Measurements from ENCODE around the gene FLRT1. TPM values are rescaled to one million over a fixed set of nuclear protein-coding genes. Genes with fewer than 3 reads are reported as not detected.

Gene FLRT1
- total and polyA plus RNA-seq, 2 of the 13 experiments (the other 11 are each of a cell fraction or from before 2014, with no cell fraction given) = 0.02 to 0.08 TPM

DNA sequence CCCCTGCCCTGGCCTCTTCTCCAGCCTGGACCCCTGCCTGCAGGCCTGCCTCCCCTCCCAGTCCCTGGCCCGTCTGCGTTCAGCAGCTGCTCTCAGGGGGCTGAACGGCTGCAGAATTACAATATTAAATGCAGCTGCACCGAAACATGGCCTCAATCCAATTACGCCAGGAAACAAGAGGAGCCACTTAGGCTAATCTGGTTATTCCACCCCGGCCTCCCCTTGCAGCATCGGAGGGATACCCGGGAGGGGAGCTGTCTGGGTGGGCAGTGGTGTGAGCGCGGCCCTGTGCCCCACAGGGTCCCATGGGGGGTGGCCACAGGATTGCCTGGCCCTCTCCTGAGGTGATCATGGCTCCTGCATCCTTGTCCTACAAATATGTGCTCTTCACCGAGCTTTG, 42.6 kb downstream of the FLRT1 start:
- Histone ChIP-seq H3K4me1 (ENCODE audit: insufficient read depth, low read length) (no peaks in the 10 kb centered on the region), H3K9ac (ENCODE audit: insufficient read depth, low read depth, low read length) (no peak overlapping the region), H3K9me3 (ENCODE audit: low read length) (no peaks in the 10 kb centered on the region), H3K4me3 (replicated peaks in 1 of 3; ENCODE audit: insufficient read depth in 1 of 3, low read depth in 2 of 3, low read length in 3 of 3) (no peak overlapping the region), H2AFZ (ENCODE audit: low read length) (no peak overlapping the region), H3K4me2 (ENCODE audit: low read depth, low read length) (no peak overlapping the region), H3K36me3 (replicated peaks in 1 of 2; ENCODE audit: control insufficient read depth in 1 of 2, insufficient read depth in 2 of 2, low read length in 2 of 2) (no peaks in the 10 kb centered on the region), H4K20me1 (ENCODE audit: insufficient read depth, low read length) (peaks cover 20% of the 10 kb centered on the region; the same call in 1 of the 2 replicates), H3K27ac (ENCODE audit: extremely low read length, insufficient read depth, low read length) (no peak overlapping the region), H3K79me2 (ENCODE audit: insufficient read depth, low read length) (no peaks in the 10 kb centered on the region), H3K27me3 (ENCODE audit: control insufficient read depth in 1 of 2, insufficient read depth in 2 of 2, low read length in 2 of 2) (no peaks in the 10 kb centered on the region; a peak in 1 of 5 replicates)
- TF ChIP-seq ISL2 (CRISPR knock-in tag; IDR thresholded peaks at IDR 0.05) (no peak), ZSCAN25 (CRISPR knock-in tag; IDR thresholded peaks at IDR 0.05) (no peak), BRCA1 (CRISPR knock-in tag; IDR thresholded peaks at IDR 0.05) (no peak), FLYWCH1 (CRISPR knock-in tag; IDR thresholded peaks at IDR 0.05) (no peak), ZNF317 (CRISPR knock-in tag; IDR thresholded peaks at IDR 0.05) (no peak), TAF15 (IDR thresholded peaks at IDR 0.05; ENCODE audit: low read depth, low read length, poor library complexity, severe bottlenecking) (no peak), ZNF589 (CRISPR knock-in tag; conservative IDR thresholded peaks at IDR 0.05) (no peak), MTF2 (CRISPR knock-in tag; IDR thresholded peaks at IDR 0.05; ENCODE audit: borderline replicate concordance) (no peak), ZNF382 (CRISPR knock-in tag; IDR thresholded peaks at IDR 0.05; ENCODE audit: borderline replicate concordance) (no peak), AHR (CRISPR knock-in tag; IDR thresholded peaks at IDR 0.05) (no peak), TBP (CRISPR knock-in tag; IDR thresholded peaks at IDR 0.05) (no peak)
- TF ChIP-seq, protein P1, sequence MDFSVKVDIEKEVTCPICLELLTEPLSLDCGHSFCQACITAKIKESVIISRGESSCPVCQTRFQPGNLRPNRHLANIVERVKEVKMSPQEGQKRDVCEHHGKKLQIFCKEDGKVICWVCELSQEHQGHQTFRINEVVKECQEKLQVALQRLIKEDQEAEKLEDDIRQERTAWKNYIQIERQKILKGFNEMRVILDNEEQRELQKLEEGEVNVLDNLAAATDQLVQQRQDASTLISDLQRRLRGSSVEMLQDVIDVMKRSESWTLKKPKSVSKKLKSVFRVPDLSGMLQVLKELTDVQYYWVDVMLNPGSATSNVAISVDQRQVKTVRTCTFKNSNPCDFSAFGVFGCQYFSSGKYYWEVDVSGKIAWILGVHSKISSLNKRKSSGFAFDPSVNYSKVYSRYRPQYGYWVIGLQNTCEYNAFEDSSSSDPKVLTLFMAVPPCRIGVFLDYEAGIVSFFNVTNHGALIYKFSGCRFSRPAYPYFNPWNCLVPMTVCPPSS (IDR thresholded peaks at IDR 0.05) = no peak
- TF ChIP-seq, protein P2, sequence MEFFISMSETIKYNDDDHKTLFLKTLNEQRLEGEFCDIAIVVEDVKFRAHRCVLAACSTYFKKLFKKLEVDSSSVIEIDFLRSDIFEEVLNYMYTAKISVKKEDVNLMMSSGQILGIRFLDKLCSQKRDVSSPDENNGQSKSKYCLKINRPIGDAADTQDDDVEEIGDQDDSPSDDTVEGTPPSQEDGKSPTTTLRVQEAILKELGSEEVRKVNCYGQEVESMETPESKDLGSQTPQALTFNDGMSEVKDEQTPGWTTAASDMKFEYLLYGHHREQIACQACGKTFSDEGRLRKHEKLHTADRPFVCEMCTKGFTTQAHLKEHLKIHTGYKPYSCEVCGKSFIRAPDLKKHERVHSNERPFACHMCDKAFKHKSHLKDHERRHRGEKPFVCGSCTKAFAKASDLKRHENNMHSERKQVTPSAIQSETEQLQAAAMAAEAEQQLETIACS (CRISPR knock-in tag; IDR thresholded peaks at IDR 0.05) = no peak
- TF ChIP-seq, protein P3, sequence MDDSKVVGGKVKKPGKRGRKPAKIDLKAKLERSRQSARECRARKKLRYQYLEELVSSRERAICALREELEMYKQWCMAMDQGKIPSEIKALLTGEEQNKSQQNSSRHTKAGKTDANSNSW (CRISPR knock-in tag; IDR thresholded peaks at IDR 0.05; ENCODE audit: borderline replicate concordance) = no peak
- TF ChIP-seq, protein P4, sequence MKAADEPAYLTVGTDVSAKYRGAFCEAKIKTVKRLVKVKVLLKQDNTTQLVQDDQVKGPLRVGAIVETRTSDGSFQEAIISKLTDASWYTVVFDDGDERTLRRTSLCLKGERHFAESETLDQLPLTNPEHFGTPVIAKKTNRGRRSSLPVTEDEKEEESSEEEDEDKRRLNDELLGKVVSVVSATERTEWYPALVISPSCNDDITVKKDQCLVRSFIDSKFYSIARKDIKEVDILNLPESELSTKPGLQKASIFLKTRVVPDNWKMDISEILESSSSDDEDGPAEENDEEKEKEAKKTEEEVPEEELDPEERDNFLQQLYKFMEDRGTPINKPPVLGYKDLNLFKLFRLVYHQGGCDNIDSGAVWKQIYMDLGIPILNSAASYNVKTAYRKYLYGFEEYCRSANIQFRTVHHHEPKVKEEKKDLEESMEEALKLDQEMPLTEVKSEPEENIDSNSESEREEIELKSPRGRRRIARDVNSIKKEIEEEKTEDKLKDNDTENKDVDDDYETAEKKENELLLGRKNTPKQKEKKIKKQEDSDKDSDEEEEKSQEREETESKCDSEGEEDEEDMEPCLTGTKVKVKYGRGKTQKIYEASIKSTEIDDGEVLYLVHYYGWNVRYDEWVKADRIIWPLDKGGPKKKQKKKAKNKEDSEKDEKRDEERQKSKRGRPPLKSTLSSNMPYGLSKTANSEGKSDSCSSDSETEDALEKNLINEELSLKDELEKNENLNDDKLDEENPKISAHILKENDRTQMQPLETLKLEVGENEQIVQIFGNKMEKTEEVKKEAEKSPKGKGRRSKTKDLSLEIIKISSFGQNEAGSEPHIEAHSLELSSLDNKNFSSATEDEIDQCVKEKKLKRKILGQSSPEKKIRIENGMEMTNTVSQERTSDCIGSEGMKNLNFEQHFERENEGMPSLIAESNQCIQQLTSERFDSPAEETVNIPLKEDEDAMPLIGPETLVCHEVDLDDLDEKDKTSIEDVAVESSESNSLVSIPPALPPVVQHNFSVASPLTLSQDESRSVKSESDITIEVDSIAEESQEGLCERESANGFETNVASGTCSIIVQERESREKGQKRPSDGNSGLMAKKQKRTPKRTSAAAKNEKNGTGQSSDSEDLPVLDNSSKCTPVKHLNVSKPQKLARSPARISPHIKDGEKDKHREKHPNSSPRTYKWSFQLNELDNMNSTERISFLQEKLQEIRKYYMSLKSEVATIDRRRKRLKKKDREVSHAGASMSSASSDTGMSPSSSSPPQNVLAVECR (CRISPR knock-in tag; IDR thresholded peaks at IDR 0.05; ENCODE audit: borderline replicate concordance) = no peak
- no TSS peak for BruUV-seq (replicated peaks)
- 92% methylated on average over 9 of the region's 11 CpGs for WGBS (ENCODE audit: low lambda C conversion rate)
- intact Hi-C loops (cut with micrococcal nuclease; ENCODE audit: unreplicated experiment) (no loop called here), in situ Hi-C loops (cut with HindIII; ENCODE audit: extremely low pct_ligation_motif_present, low pct_unique_long_range_greater_than_20kb) (no loop called here)
- CTCF ChIA-PET (ENCODE audit: low intra/inter-chr PET ratio, low total read pairs) = no interaction called here
- no peak for FAIRE-seq
- no peak for ATAC-seq
- DNase-seq (ENCODE audit: low spot score) = no peak
- POLR2A ChIA-PET = no interaction called here
